Activated CD8-positive, alpha-beta T cell treated with anti-CD3 and anti-CD28 coated beads, Interleukin-2, amount 10 ng/mL, durations not matched to agents 7 days and 5 days (primary cell): Measurements from ENCODE around the gene HMOX1. TPM values are rescaled to one million over a fixed set of nuclear protein-coding genes. Genes with fewer than 3 reads are reported as not detected.

ENCODE experiments used
- ATAC-seq: fragments of 150-1000 bp; cut with Tn5 transposase; one replicate; pipeline ENCODE4 v1.10.0; 2021; ENCODE audit warnings: moderate library complexity
- CTCF ChIA-PET: fragments of 350-600 bp; sonication (Branson Sonifier 250); formaldehyde crosslinking; loops from one replicate; lab custom pipeline; 2021; ENCODE audit warnings: antibody characterized with exemption; lab: Charles Lee
- POLR2A ChIA-PET: fragments of 350-600 bp; sonication (Branson Sonifier 250); formaldehyde crosslinking; loops from one replicate; lab custom pipeline; 2021; ENCODE audit warnings: antibody characterized with exemption; lab: Charles Lee
- DNase-seq: peaks from one replicate; pipeline ENCODE4 v3.0.0-alpha.2; 2020
- H3K27ac Mint-ChIP-seq: one replicate; pipeline ENCODE4 v1.8.0; 2021; ENCODE audit warnings: mild to moderate bottlenecking, mixed read lengths
- H3K27me3 Mint-ChIP-seq: one replicate; pipeline ENCODE4 v1.8.0; 2021; ENCODE audit warnings: low read depth, mixed read lengths
- H3K36me3 Mint-ChIP-seq: one replicate; pipeline ENCODE4 v1.8.0; 2021; ENCODE audit warnings: low read depth, mixed read lengths
- H3K4me1 Mint-ChIP-seq: one replicate; pipeline ENCODE4 v1.8.0; 2021; ENCODE audit warnings: low read depth, mixed read lengths
- H3K4me3 Mint-ChIP-seq: one replicate; pipeline ENCODE4 v1.8.0; 2021; ENCODE audit warnings: mild to moderate bottlenecking, mixed read lengths
- H3K9me3 Mint-ChIP-seq: one replicate; pipeline ENCODE4 v1.8.0; 2022; ENCODE audit warnings: mixed read lengths; ENCODE audit not compliant: insufficient read depth
- total RNA-seq, 2 experiments: library from RNA; stranded (reverse); gene quantifications; one replicate each; pipeline ENCODE4 v1.2.3, GENCODE V29; 2021

The HMOX1 gene
- total RNA-seq: under 1 TPM; 0.34 to 0.68 TPM

- H3K27ac Mint-ChIP-seq: no peak within 1 kb of the TSS
- peaks cover 29% of the 10 kb centered on the region for H3K27me3 Mint-ChIP-seq
- CTCF ChIA-PET: interaction anchor here (0.6 kb wide), 1 partner anchor 10 kb away, joined by 3 read pairs; no protein-coding TSS in a partner anchor
- POLR2A ChIA-PET: interaction anchor here (0.7 kb wide), 1 partner anchor 9 kb away, joined by 3 read pairs; no protein-coding TSS in a partner anchor
- ATAC-seq: peak; percentile 96
- peaks cover 25% of the 10 kb centered on the region for H3K4me1 Mint-ChIP-seq
- peak; percentile 71 for DNase-seq
- H3K4me3 Mint-ChIP-seq: peak within 1 kb of the TSS; percentile 15
- no peaks in the 10 kb centered on the region for H3K9me3 Mint-ChIP-seq
- no peaks in the 10 kb centered on the region for H3K36me3 Mint-ChIP-seq
Observed at GRCh38 chr22:35380537-35381423, at the start of gene HMOX1. Gene HMOX1, plus strand, starts transcription at chr22:35381096. Its CDS starts 78 bp downstream, at chr22:35381174.

DNA sequence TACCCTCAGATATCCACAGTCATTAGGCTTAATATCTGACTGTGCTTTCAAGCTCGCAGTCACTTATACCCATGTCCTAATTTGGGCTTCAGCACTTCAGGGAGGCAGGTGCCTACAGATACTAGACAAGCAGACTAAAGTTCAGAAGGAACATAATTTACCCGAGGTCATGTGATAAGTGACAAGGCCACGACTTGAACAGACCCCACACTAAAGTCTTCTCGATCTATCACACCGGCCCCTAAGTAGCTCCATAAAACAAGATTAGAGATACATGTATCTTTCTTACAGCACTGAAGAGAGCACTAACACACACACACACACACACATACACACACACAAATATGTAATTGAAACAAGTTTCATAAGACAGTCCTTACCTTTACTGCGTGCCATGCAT lies 48.6 kb upstream of the HMOX1 start:
- no peaks in the 10 kb centered on the region for H3K27me3 Mint-ChIP-seq
- peaks cover 43% of the 10 kb centered on the region for H3K4me1 Mint-ChIP-seq
- H3K27ac Mint-ChIP-seq: no peak overlapping the region
- POLR2A ChIA-PET: no interaction called here
- H3K4me3 Mint-ChIP-seq: no peak overlapping the region
- DNase-seq (no peak), ATAC-seq (no peak)
- H3K9me3 Mint-ChIP-seq: no peaks in the 10 kb centered on the region
- CTCF ChIA-PET: interaction anchor here (1.6 kb wide), 1 partner anchor 19 kb away, joined by 5 read pairs; no protein-coding TSS in a partner anchor
- peaks cover 12% of the 10 kb centered on the region for H3K36me3 Mint-ChIP-seq

- peaks cover 43% of the 10 kb centered on the region for H3K4me1 Mint-ChIP-seq
Observed at GRCh38 chr22:35333220-35333619, 47.7 kb upstream of the HMOX1 start.

DNA sequence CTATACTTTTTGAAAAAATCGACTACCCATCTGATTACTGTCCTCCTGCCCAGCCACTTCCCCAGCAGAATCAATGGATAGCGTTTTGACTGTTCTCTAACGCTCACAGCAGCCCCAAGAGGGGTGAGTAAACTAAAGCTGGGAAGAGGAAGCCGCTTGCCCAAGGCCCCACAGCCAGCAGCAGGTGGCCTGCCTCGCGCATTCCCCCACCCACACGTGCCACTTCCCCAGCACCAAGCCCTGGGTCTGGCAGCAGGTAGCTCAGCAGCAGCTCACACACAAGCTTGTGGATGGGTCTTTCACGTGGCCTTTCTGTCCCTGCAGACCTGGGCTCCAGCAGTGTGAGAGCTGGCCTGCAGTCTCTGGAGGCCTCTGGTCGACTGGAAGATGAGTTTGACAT lies 46.9 kb upstream of the HMOX1 start:
- POLR2A ChIA-PET: interaction anchor here (0.8 kb wide), 1 partner anchor 12 kb away, joined by 4 read pairs; no protein-coding TSS in a partner anchor
- no peaks in the 10 kb centered on the region for H3K27me3 Mint-ChIP-seq
- CTCF ChIA-PET: interaction anchor here (1.3 kb wide), 1 partner anchor 43 kb away, joined by 4 read pairs; no protein-coding TSS in a partner anchor
- no peak overlapping the region for H3K4me3 Mint-ChIP-seq
- peaks cover 41% of the 10 kb centered on the region for H3K4me1 Mint-ChIP-seq
- H3K36me3 Mint-ChIP-seq: peaks cover 11% of the 10 kb centered on the region
- no peak for ATAC-seq
- peak overlapping the region; percentile 63 for H3K27ac Mint-ChIP-seq
- no peak for DNase-seq
- H3K9me3 Mint-ChIP-seq: no peaks in the 10 kb centered on the region

More at GRCh38 chr22:35333220-35333619, 47.7 kb upstream of the HMOX1 start:
- ChIA-PET CTCF (no interaction called here), POLR2A (no interaction called here)
- Mint-ChIP-seq H3K27me3 (no peaks in the 10 kb centered on the region), H3K27ac (no peak overlapping the region), H3K4me3 (no peak overlapping the region), H3K36me3 (peaks cover 12% of the 10 kb centered on the region), H3K9me3 (no peaks in the 10 kb centered on the region)
- ATAC-seq: no peak
- no peak for DNase-seq

DNA sequence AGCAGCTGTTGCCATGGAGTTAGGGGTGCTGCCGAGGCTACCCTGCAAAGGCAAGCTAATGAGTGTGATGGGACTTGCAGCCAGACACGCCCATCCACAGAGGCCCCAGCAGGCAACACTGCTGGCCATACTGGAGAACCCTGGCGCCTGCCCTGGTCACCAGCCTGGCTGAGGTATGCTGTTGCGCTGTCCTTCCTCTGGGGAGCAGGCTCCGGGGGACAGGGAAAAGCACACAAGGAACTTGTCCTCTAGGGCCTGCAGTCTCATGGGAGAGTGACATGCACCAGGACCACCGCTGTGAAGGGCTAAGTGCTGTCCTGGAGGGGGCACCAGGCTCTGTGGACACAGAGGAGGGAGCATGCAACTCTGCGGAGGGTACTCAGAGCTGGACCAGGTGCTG lies 45.4 kb upstream of the HMOX1 start:
- ATAC-seq: no peak
- Mint-ChIP-seq H3K9me3 (no peaks in the 10 kb centered on the region), H3K4me3 (no peak overlapping the region), H3K27me3 (no peaks in the 10 kb centered on the region), H3K4me1 (peaks cover 27% of the 10 kb centered on the region), H3K27ac (peak overlapping the region; percentile 59), H3K36me3 (peaks cover 8% of the 10 kb centered on the region)
- ChIA-PET POLR2A (no interaction called here), CTCF (no interaction called here)
- no peak for DNase-seq

DNA sequence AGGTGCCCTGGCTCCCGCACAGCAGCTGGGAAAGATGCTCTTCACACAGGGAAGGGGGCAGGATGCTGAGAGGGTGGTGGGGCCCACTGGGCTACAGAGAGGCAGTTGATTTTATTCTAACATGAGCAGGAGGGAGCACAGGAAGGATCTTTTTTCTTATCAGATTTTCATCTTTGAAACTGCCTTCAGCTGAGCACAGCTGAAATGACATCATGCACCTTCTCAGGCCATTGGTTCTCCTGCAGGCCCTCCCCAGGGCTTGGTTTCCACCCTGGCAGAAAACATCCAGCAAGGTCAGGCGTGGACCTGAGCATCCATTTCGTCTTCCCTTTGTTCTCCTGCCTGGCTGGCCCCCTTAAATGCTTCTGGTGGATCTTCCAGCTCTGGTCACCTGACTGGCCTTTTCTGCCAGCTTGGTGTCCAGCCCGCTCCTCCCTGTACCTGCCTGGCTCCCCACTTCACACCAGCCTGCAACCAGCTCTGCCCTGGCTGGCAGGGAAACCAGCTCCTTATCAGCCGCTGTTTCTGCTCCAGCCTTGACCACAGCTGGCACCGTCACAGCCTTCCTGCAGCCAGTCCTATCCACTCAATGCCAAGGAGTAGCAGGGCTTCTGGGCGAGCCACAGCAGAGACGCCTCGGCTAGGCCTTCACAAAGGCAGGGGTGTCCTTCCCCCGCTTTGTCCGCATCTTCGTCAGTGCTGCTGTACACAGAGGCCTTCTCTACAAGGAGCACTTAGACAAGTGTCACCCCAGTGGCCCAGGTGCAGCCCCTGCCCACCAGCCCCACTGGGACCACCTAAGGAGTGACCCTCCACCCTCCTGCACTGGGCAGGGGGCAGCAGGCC lies 44.7 kb upstream of the HMOX1 start:
- Mint-ChIP-seq H3K36me3 (peaks cover 6% of the 10 kb centered on the region), H3K4me3 (no peak overlapping the region), H3K27me3 (no peaks in the 10 kb centered on the region), H3K9me3 (no peaks in the 10 kb centered on the region), H3K27ac (peak overlapping the region; percentile 59), H3K4me1 (peaks cover 22% of the 10 kb centered on the region)
- CTCF ChIA-PET: no interaction called here
- peak; percentile 59 for ATAC-seq
- POLR2A ChIA-PET: no interaction called here
- peak; percentile 46 for DNase-seq

DNA sequence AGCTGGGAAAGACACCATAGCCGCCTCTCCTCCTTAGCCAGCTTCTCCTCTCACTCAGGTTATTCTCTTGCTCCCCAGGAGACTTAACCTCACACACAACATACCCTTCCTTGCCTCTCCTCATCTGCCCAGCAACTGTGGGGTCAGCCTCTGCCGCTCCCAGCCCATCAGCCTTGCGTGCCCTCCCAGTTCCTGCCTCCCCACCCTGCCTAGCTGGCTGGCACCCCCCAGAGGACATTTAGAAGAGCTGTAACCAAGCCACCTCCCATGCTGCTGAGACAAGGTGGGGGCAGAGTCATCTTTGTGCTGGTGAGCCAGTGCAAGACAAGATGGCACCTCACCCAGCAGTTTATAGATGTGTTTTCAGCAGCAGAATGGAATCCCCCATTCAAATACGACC lies 43.0 kb upstream of the HMOX1 start:
- ChIA-PET CTCF (interaction anchor here (0.9 to 1.4 kb wide), 2 partner anchors 8 to 31 kb away, joined by 3 to 4 read pairs; no protein-coding TSS in a partner anchor), POLR2A (no interaction called here)
- peak; percentile 40 for DNase-seq
- H3K4me3 Mint-ChIP-seq: no peak overlapping the region
- no peak overlapping the region for H3K27ac Mint-ChIP-seq
- H3K27me3 Mint-ChIP-seq: no peaks in the 10 kb centered on the region
- peaks cover 22% of the 10 kb centered on the region for H3K4me1 Mint-ChIP-seq
- ATAC-seq: no peak
- H3K36me3 Mint-ChIP-seq: peaks cover 4% of the 10 kb centered on the region
- no peaks in the 10 kb centered on the region for H3K9me3 Mint-ChIP-seq

DNA sequence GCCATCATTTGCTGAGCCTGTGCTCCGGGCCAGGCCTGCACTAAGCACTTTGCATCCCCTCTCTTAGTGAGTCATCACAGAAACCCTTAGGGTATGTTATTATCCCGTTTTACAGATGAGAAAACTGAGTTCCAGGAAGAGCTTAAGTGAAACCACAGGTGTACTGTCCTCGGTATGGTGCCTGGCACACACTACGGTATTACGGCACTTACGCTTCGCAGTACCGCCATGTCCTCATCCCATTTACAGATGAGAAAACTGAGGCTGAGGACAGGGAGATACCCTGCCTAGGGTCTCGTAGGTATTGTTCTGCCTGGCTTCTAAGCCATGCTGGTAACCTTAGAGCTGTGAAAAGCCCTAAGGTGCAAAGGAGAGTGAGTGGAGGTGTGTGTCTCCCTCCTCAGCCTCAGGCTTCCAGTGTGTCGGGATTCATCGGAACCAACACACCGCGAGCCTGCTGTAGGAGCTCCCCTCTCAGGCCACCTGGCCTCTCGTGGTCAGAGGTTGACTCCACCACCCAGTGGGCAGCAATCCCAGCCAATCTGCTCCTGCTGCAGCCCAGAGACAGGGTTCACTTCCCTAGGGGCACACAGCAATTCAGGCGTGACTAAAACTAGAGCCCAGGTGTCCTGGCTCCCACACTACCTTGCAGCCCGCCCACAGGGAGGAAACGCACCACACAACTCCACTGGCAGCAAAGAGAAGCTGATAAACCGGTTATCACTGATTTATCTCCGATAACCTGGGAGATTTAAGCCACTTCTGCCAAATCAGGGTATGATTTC lies 39.6 kb upstream of the HMOX1 start:
- H3K4me1 Mint-ChIP-seq: peaks cover 3% of the 10 kb centered on the region
- H3K9me3 Mint-ChIP-seq: no peaks in the 10 kb centered on the region
- ATAC-seq (no peak), DNase-seq (no peak)
- H3K36me3 Mint-ChIP-seq: peaks cover 4% of the 10 kb centered on the region
- H3K4me3 Mint-ChIP-seq: no peak overlapping the region
- ChIA-PET POLR2A (no interaction called here), CTCF (interaction anchor here (1.7 kb wide), 1 partner anchor 10 kb away, joined by 8 read pairs; no protein-coding TSS in a partner anchor)
- H3K27ac Mint-ChIP-seq: no peak overlapping the region
- H3K27me3 Mint-ChIP-seq: no peaks in the 10 kb centered on the region

GRCh38 chr22:35342390-35342789 lies 38.5 kb upstream of the HMOX1 start:
- Mint-ChIP-seq H3K9me3 (no peaks in the 10 kb centered on the region), H3K4me1 (no peaks in the 10 kb centered on the region), H3K27ac (no peak overlapping the region), H3K36me3 (peaks cover 4% of the 10 kb centered on the region), H3K4me3 (no peak overlapping the region), H3K27me3 (no peaks in the 10 kb centered on the region)
- ATAC-seq (no peak), DNase-seq (no peak)
- ChIA-PET CTCF (no interaction called here), POLR2A (no interaction called here)

- DNase-seq (no peak), ATAC-seq (no peak)
- POLR2A ChIA-PET: no interaction called here
- no peak overlapping the region for H3K27ac Mint-ChIP-seq
- CTCF ChIA-PET: interaction anchor here (0.9 kb wide), 1 partner anchor 73 kb away, joined by 3 read pairs; no protein-coding TSS in a partner anchor
- no peak overlapping the region for H3K4me3 Mint-ChIP-seq
- H3K4me1 Mint-ChIP-seq: no peaks in the 10 kb centered on the region
- no peaks in the 10 kb centered on the region for H3K9me3 Mint-ChIP-seq
- peaks cover 4% of the 10 kb centered on the region for H3K36me3 Mint-ChIP-seq
- H3K27me3 Mint-ChIP-seq: no peaks in the 10 kb centered on the region
Observed at GRCh38 chr22:35343664-35344550, 37.0 kb upstream of the HMOX1 start.
